Transverse colon (tissue), 4 donors: Measurements from ENCODE around the gene SLC35F3. TPM values are rescaled to one million over a fixed set of nuclear protein-coding genes. Genes with fewer than 3 reads are reported as not detected.

Experiments used
- DNase-seq: peaks from one replicate; pipeline ENCODE4 v3.0.0-alpha.2; 2019
- H3K27ac ChIP-seq, 4 donors: fragments of 200-600 bp; sonication (generic); 2 replicates each; pipeline ENCODE4 v1.5.1; 2016 to 2018; ENCODE audit warnings: inconsistent platforms in 4 of 4
- H3K27me3 ChIP-seq: fragments of 200-600 bp; sonication (generic); 2 replicates; pipeline ENCODE4 v1.5.1; 2017; ENCODE audit warnings: inconsistent platforms
- H3K36me3 ChIP-seq, 4 donors: fragments of 200-600 bp; sonication (generic); 2 replicates each; pipeline ENCODE4 v1.5.1; 2017 to 2019; ENCODE audit warnings: inconsistent platforms in 4 of 4
- H3K4me1 ChIP-seq, 4 donors: fragments of 200-600 bp; sonication (generic); 2 replicates each; pipeline ENCODE4 v1.5.1; 2017 to 2020; ENCODE audit warnings: inconsistent platforms in 4 of 4
- H3K4me3 ChIP-seq, 4 donors: fragments of 200-600 bp; sonication (generic); 1 replicate in 1 of 4; 2 replicates in 3 of 4; pipeline versions ENCODE4 v1.5.1 to v1.6.1; 2017 to 2019; ENCODE audit warnings: inconsistent platforms in 4 of 4
- H3K9me3 ChIP-seq, 2 donors: fragments of 200-600 bp; sonication (generic); 2 replicates each; pipeline ENCODE4 v1.5.1; 2017 to 2019; ENCODE audit warnings: inconsistent platforms in 2 of 2
- EP300 ChIP-seq: sonication (generic); formaldehyde crosslinking; IDR thresholded peaks from one replicate; pipeline ENCODE4 v1.6.1; 2017; ENCODE audit warnings: antibody characterized with exemption, low read depth
- POLR2A ChIP-seq: fragments of 450-650 bp; IDR thresholded peaks from one replicate; pipeline ENCODE4 v1.6.1; 2016; ENCODE audit warnings: antibody characterized with exemption, mild to moderate bottlenecking, moderate library complexity
- POLR2AphosphoS5 ChIP-seq, 3 donors: sonication (generic); formaldehyde crosslinking; IDR thresholded peaks; one replicate each; pipeline ENCODE4 v1.6.1; 2016; ENCODE audit warnings: antibody characterized with exemption in 3 of 3
- WGBS, 2 donors: methylation state at CpG; one replicate each; pipeline ENCODE4 v1.1.5; 2018; ENCODE audit warnings: low coverage in 1 of 2; 5-methylcytosine and 5-hydroxymethylcytosine counted together
- in situ Hi-C, 4 donors: fragments of 200-750 bp; cut with MboI; loops; one replicate each; pipeline versions ENCODE4 v1.15.0 to v1.15.1; 2017; ENCODE audit warnings: low sequenced_read_pairs in 3 of 4, low pct_ligation_motif_present in 1 of 4, low pct_unique_long_range_greater_than_20kb in 1 of 4
- intact Hi-C: fragments of 100-400 bp; cut with DNase I; formaldehyde crosslinking; loops from one replicate; pipeline ENCODE4 v1.15.1; 2023; ENCODE audit warnings: low total_unique reads
- total RNA-seq, 4 donors: library from RNA; depleted of rRNA; stranded (reverse); fragments of >200 nt; gene quantifications; one replicate each; pipeline ENCODE4 v1.1.0, GENCODE V29; 2016
- TF ChIP-seq, protein P1 (sequence below), 5 experiments: fragments of 200-600 bp in 3 of 5; fragments of 450-650 bp in 2 of 5; sonication (generic) in 3 of 5; IDR thresholded peaks; 1 replicate in 2 of 5; 2 replicates in 3 of 5; pipeline ENCODE4 v1.5.1; 2016 to 2017; ENCODE audit warnings: antibody characterized with exemption in 5 of 5, inconsistent platforms in 3 of 5, mild to moderate bottlenecking in 2 of 5, moderate library complexity in 1 of 5

The SLC35F3 gene
- total RNA-seq, 4 donors from 2014 or later, result not detected

DNA sequence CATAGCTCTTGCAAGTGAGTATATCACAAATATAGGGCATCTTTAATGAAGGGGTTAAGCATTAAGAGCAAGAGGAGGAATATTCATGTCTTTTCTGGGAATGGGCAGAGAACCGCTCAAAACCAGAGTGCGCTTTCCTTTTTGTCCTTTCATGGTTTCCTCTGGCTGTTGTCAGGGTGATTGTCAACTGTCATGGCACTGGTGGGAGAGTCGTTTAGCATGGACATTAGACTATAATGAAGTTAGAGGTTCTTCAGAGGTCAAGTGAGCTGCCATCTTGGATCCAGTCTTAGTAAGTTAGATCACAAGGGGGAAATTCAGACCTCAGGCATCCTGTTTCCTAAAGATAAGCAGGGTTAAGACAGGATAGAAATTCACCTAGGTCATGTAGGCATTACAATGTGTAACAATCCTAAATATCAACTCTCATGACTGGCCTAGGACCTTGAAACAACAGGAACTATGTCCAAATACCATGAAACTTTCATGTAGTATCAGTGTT, 456.7 kb downstream of the SLC35F3 start:
- TF ChIP-seq, protein P1, sequence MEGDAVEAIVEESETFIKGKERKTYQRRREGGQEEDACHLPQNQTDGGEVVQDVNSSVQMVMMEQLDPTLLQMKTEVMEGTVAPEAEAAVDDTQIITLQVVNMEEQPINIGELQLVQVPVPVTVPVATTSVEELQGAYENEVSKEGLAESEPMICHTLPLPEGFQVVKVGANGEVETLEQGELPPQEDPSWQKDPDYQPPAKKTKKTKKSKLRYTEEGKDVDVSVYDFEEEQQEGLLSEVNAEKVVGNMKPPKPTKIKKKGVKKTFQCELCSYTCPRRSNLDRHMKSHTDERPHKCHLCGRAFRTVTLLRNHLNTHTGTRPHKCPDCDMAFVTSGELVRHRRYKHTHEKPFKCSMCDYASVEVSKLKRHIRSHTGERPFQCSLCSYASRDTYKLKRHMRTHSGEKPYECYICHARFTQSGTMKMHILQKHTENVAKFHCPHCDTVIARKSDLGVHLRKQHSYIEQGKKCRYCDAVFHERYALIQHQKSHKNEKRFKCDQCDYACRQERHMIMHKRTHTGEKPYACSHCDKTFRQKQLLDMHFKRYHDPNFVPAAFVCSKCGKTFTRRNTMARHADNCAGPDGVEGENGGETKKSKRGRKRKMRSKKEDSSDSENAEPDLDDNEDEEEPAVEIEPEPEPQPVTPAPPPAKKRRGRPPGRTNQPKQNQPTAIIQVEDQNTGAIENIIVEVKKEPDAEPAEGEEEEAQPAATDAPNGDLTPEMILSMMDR (IDR thresholded peaks at IDR 0.05), result no peak
- TF ChIP-seq POLR2A (no peak), POLR2AphosphoS5 (IDR thresholded peaks at IDR 0.05) (no peak), EP300 (no peak)
- no peaks in the 10 kb centered on the region for H3K27me3 ChIP-seq
- no peak overlapping the region for H3K4me3 ChIP-seq
- no peaks in the 10 kb centered on the region for H3K9me3 ChIP-seq
- H3K4me1 ChIP-seq, result no peaks in the 10 kb centered on the region
- DNase-seq, result no peak
- in situ Hi-C loops (no loop called here), intact Hi-C loops (no loop called here)
- no peak overlapping the region for H3K27ac ChIP-seq
- 78% methylated on average over 3 of the region's 3 CpGs; no CpG with 5 or more reads in 1 of the 2 donors for WGBS, 2 donors
- no peaks in the 10 kb centered on the region for H3K36me3 ChIP-seq

DNA sequence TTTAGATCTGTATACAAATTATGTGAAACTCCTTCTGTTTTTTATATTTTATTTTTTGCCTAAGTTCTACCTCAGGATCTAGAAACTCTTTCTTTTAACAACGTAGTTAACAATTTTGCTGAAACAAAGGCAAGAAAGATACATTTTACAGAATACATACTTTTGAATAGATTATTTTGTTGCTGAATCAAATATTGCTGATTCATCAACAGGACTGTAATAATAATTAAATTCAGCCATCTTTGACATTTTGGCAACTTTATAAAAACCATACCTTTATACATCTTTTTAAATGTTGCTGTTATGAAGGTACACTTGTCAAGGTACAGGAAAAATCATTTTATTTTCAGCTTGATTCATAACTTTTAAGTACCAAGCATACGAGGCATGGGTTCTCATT, 458.1 kb downstream of the SLC35F3 start:
- in situ Hi-C loops (no loop called here), intact Hi-C loops (no loop called here)
- no peaks in the 10 kb centered on the region for H3K36me3 ChIP-seq
- no peaks in the 10 kb centered on the region for H3K27me3 ChIP-seq
- no peak for DNase-seq
- TF ChIP-seq, protein P1 (IDR thresholded peaks at IDR 0.05), result no peak
- no peak for TF ChIP-seq POLR2A
- TF ChIP-seq EP300, result no peak
- no peak for TF ChIP-seq POLR2AphosphoS5 (IDR thresholded peaks at IDR 0.05)
- no peaks in the 10 kb centered on the region for H3K9me3 ChIP-seq
- no peaks in the 10 kb centered on the region for H3K4me1 ChIP-seq
- 64% methylated on average over 2 of the region's 2 CpGs for WGBS, 2 donors
- no peak overlapping the region for H3K27ac ChIP-seq
- no peak overlapping the region for H3K4me3 ChIP-seq

DNA sequence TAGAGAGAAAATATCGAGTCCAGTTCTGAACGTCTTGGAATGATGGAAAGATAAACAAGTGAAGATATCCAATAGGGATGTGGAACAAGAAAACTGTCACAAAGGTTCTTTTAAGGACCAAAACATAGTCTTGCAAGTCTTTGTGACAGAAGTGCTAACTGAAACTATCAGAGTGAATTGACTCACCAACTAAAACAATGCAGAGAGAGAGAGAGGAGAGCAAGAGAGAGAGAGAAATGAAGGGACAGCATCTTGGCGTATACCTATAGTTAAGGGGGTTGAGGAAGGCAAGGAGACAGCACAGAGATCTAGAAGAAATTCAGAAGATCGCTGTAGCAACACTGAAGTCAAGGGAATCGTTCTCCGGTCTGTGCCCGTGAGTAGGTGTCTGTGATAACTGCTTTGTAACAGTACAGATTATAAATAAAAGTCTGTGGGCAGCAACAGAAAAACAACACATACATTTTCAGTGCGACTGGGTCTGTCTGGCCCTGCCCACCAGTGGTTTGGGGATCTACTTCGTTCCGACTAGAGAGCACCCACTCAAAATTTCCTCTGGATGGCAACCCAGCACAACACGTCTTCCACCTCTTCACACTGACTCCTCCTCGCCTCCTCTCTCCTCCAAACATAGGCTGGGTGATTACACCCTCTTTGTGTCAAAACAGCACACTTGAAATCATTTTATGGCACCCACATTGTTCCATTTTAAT, 464.0 kb downstream of the SLC35F3 start:
- in situ Hi-C loops, result no loop called here

DNA sequence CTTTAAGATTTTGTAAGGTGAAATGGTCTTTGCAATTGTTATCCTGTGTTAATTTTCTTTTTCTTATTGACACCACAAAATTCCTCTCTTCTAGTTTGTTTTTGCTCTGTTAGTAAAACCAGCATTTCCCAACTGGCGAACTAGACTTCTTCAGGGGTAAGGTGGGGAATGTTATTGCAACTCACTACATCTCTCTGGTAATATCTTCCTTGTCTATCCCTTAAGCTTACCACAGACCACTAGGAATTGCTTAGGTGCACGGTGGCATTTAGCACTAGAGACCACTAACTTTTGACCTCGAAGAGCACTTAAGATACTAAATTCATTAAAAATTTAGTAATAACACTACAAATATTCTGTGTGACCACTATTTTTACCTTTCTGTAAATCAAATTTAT, 464.6 kb downstream of the SLC35F3 start:
- no peaks in the 10 kb centered on the region for H3K9me3 ChIP-seq
- in situ Hi-C loops (no loop called here), intact Hi-C loops (no loop called here)
- H3K36me3 ChIP-seq, result no peaks in the 10 kb centered on the region
- 83 to 84% methylated on average over 3 of the region's 3 CpGs for WGBS, 2 donors
- no peak overlapping the region for H3K27ac ChIP-seq
- H3K4me1 ChIP-seq, result peaks cover under 1 to 8% (median 6%) of the 10 kb centered on the region in 4 donors
- TF ChIP-seq POLR2AphosphoS5 (IDR thresholded peaks at IDR 0.05) (no peak), POLR2A (no peak), EP300 (no peak)
- TF ChIP-seq, protein P1 (IDR thresholded peaks at IDR 0.05), result no peak
- H3K4me3 ChIP-seq, result no peak overlapping the region
- H3K27me3 ChIP-seq, result no peaks in the 10 kb centered on the region
- DNase-seq, result no peak

More for the DNA sequence above, 464.0 kb downstream of the SLC35F3 start:
- Histone ChIP-seq H3K9me3 (no peaks in the 10 kb centered on the region), H3K27me3 (no peaks in the 10 kb centered on the region), H3K36me3 (no peaks in the 10 kb centered on the region), H3K4me3 (no peak overlapping the region), H3K4me1 (peaks cover 0 to 8% (median 6%) of the 10 kb centered on the region in 4 donors), H3K27ac (no peak overlapping the region)
- WGBS, 2 donors, result 70 to 81% methylated on average over 12 of the region's 12 CpGs
- intact Hi-C loops, result no loop called here
- TF ChIP-seq POLR2AphosphoS5 (IDR thresholded peaks at IDR 0.05) (no peak), EP300 (no peak)
- TF ChIP-seq, protein P1 (IDR thresholded peaks at IDR 0.05), result no peak
- DNase-seq, result no peak
